GM12892 (cell line): ENCODE measurements around the gene SLC8A2.
"Not testable (repeated sequence)": the region's sequence is repeated elsewhere in the genome, so short reads cannot be mapped to it uniquely, and the experiment has no call there.

Experiments used
- DNase-seq: peaks from one replicate; pipeline ENCODE4 v3.0.0; 2011; ENCODE audit not compliant: insufficient read length
- FAIRE-seq: peaks from 2 replicates; lab custom pipeline; 2011; peaks lifted over from hg19 to GRCh38; lab: Jason Lieb, UNC
- POLR2A ChIP-seq: IDR thresholded peaks from 2 replicates; pipeline ENCODE4 v1.6.1; 2011; ENCODE audit warnings: low read depth, low read length, control low read depth
- POLR2AphosphoS5 ChIP-seq: IDR thresholded peaks from 2 replicates; pipeline ENCODE4 v1.6.1; 2011; ENCODE audit warnings: low read depth, low read length, control low read depth
- TAF1 ChIP-seq: IDR thresholded peaks from 2 replicates; pipeline ENCODE4 v1.6.1; 2011; ENCODE audit warnings: low read depth, mild to moderate bottlenecking, control low read depth, low read length, borderline replicate concordance

SLC8A2 gene

DNA sequence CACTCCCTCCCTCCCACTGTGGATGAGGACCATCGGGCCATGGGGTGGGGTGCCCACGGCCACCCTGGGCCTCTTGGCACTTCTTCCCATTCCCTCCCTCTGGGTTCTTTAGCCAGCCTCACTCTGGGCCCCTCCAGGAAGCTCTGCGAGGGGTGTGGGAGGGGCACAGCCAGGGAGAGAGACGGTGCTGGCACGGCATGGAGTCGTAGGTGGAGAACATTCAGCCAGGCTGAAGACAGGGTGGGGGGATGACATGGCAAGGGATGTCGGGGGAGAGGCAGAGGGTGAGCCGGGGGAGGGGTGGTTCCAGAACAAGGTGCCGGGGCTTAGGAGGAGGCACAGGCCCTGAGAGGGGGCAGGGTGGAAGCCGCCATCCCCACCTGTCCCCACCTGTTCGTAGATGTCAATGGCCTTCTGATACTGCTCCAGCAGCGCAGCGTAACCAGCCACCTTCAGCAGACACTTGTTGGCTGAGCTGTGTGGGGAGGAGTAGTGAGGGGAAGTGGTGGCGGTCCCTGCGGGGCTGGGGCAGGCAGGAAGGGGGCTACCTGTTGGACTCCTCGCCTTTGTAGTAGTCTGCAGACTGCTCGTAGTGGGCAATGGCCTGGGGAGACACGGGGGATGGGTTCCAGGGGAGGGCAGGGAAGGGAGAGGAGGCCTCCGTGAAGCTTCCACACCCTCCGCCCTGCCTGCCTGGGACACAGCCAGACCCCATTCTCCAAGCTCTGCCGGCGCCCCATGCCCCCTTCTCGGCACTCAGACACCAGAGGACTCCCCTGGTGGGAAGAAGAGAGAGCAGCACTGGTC lies 21.1 kb upstream of the SLC8A2 start:
- DNase-seq (no peak), FAIRE-seq (no peak)
- TF ChIP-seq TAF1: no peak
- TF ChIP-seq POLR2AphosphoS5: no peak
- TF ChIP-seq POLR2A: no peak

DNA sequence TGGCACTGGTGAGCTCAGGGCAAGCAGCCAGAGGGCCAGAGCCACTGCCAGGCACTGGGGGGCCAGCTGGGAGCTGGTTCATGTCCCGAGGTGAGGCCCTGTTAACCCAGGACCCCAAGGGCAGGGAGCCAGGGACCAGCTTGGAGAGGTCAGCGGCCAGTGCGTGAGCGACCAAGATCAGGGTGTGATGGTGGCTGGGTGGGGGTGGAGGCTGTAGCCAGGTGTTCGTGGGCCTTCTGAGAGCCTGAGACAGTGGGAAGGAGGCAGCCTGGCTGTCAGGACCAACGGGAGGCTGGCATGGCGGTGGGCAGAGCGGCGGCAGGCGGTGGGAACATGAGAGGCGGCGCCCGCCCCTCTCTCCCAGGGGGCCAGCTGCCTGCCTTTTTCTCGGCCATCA lies 20.4 kb upstream of the SLC8A2 start:
- FAIRE-seq (no peak), DNase-seq (no peak)
- TF ChIP-seq POLR2A (no peak), POLR2AphosphoS5 (no peak), TAF1 (no peak)

DNA sequence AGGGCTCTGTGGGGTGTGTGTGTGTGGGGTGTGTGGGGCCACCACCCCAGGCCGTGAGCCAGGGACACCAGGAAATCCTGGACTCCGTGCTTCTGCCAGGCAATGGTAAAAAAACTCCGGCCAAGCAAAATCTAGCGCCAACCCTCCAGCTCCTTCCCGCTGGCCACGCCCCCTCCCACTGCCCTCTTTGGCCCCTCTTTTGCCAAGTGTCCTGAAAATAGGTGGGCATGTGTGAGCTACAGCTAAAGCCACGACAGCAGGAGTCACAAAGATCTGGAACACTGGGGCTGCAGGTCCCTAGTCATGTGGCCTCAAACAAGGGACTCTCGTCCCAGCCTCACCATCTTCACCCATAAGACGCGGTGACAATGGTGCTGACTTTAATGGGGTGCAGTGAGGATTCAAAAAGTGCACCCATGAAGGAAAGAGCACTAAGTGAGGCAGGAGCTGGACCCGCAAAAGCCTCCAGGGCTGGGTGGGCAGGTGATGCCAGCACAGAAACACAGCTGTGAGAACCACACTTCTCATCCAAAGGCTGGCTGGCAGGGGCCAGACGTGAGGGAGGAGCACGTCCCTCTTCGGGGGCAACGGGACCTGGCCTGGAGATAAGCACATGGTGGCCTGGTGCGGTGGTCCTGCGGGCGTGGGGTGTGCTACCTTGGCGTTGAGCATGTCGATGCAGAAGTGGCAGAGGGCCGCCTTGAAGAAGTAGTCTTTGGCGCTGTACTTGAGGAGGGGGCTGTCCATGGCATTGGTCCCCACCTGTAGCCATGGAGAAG lies 19.9 kb upstream of the SLC8A2 start:
- no peak for DNase-seq
- no peak for FAIRE-seq
- TF ChIP-seq POLR2AphosphoS5 (no peak; the same call in 1 of the 2 replicates), POLR2A (no peak), TAF1 (no peak)

DNA sequence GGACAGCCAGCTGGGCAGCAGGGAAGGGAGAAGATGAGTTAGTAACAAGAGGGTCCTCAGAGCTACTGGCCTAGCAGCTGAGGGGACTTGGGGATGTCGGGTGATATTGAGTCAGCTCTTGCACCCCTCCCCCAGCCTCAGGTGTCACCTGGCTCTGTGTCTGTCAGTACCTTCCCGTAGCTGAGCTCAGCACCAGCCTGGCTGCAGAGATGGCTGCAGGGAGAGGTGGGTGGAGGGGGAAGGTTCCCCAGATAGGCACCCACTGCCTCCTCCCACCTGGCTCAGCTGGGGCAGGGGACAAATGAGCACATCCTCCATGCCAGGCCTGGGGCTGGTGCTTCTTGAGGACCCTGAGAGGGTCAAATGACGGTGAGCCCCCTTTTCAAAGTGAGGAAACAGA lies 19.2 kb upstream of the SLC8A2 start:
- FAIRE-seq (no peak), DNase-seq (no peak)
- TF ChIP-seq POLR2A (no peak; the same call in 1 of the 2 replicates), TAF1 (no peak), POLR2AphosphoS5 (no peak)

GRCh38 chr19:47490031-47490430 lies 18.3 kb upstream of the SLC8A2 start:
- DNase-seq (no peak), FAIRE-seq (peak; percentile 75)
- peak; percentile 23; the same call in 1 of the 2 replicates for TF ChIP-seq POLR2A
- TF ChIP-seq POLR2AphosphoS5: no peak; the same call in none of the 2 replicates

DNA sequence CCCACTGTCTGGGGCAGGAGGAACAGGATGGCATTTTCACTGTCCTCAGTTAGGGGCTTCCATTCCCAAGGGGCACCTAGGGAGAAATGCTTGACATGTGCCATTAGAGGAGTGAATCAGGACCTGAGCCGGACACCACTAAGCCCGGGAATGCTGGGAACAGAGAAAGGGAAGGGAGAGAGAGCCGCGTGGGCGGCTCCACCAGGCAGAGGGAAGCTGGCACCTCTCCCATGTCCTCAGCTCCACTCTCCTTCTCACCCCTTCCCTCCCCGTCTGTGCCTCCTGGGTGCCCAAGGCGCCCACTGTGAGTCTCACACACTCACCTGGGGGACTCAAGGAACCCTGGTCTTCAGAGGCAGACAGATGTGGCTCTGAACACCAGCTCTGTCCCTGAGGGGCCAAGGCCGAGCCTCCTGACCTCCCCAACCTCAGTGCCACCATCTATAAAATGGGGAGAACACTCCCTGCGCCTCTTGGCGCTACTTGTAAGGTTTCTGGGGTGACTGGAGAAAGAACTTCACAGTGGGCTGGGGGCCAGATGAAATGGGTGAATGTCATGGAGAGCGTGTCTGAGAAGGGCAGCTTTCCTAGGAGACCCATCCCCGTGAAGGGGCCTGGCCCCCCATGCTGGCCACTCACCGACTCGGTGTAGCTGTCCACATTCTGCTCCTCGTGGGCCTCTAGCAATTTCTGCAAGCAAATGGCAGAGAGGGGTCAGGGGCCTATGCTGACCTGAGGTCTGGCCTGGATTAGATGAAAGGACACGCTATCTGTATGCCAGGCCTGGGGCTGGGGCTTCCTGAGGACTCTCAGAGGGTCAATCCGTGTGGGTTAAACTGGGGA lies 17.6 kb upstream of the SLC8A2 start:
- TF ChIP-seq TAF1 (no peak), POLR2A (no peak; the same call in 1 of the 2 replicates)
- FAIRE-seq (no peak), DNase-seq (no peak)

GRCh38 chr19:47487551-47488515 lies 16.1 kb upstream of the SLC8A2 start:
- FAIRE-seq (no peak), DNase-seq (no peak)
- TF ChIP-seq TAF1: no peak
- no peak for TF ChIP-seq POLR2A
- TF ChIP-seq POLR2AphosphoS5: no peak

DNA sequence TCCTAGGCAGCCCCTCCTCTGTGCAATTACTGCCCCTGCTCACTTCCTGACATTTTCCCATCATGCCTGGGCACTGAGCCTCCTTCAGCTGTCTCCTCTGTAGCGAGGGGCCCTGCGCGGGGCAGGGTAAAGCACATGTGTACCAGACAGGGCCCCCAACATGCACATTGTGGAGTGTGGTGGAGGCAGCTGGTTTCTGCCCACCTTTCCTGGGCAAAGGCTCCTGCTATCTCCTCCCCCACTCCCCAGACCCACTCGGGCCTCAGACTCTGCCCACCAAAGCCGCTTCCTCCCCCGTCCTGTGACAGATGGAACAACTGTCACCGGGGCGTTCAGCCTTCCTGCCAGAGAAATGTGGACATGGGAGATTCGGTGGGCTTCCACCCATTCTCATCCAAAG lies 15.2 kb upstream of the SLC8A2 start:
- no peak for DNase-seq
- TF ChIP-seq POLR2A (peak; percentile 33; the same call in 1 of the 2 replicates), POLR2AphosphoS5 (peak; percentile 60), TAF1 (no peak)
- FAIRE-seq: no peak

GRCh38 chr19:47486220-47486619 lies 14.5 kb upstream of the SLC8A2 start:
- not testable (repeated sequence) for DNase-seq, FAIRE-seq

DNA sequence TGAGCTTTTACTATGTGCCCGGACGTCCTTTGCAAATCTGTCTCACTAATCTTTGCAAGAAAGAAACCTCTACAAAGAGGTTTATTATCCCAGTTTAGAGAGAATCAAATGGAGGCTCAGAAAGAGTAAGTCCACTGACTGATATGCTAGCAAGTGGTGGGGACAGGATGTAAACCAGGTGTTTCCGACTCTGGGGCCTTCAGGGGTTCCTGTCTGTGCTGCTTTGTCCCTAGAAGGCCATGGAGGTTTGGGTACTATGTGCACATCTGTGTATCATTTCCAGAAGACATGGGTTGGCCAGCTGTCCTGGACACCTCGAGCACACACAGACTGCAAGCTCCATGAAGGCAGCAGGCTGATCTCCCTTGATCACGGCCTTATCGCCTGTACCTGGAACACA lies 13.5 kb upstream of the SLC8A2 start:
- no peak for TF ChIP-seq TAF1
- no peak for TF ChIP-seq POLR2AphosphoS5
- TF ChIP-seq POLR2A: no peak
- peak; percentile 21 for FAIRE-seq
- DNase-seq: no peak
